GM19467 (cell line): Measurements from ENCODE around the gene MMD2.

ENCODE experiments used
- ATAC-seq: cut with Tn5 transposase; IDR thresholded peaks from one replicate; pipeline ENCODE4 v1.9.1; 2021; ENCODE audit warnings: mild to moderate bottlenecking, moderate library complexity; ENCODE audit not compliant: unreplicated experiment

Gene MMD2

DNA sequence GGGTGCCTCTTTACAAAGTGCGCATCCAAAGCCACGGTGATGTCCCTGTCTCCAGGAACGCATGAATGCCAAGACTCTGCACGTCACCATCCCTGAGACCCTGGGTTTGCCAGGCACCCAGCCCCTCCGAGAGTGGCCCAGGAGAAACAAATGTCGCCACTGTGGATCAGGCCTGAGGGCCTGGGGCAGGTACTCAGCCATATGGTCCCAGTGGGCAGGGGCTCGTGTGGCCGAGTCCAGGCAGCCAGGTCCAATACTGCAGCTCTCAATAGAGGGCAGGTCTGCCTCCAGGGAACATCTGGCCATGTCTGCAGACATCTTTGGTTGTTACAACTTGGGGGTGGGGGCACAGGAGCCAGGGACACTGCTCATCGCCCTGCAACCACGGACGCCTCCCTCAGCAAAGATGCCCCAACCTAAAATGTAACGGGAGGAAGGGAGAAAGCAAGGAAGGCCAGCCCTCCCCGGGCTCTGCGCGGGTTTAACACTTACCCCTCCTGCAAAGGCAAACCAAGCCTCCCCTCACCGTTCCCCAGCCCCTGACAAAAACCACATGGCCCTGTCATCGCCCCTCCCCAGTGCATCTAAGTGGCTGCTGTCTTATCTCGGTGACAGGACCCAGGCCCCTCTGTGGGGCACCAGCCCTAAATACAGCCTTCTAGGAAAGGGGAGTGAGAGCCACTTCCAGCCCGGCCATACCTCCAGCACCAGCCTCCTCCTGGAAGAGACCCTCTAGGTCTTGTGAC, 86.9 kb downstream of the MMD2 start:
- ATAC-seq = no peak

DNA sequence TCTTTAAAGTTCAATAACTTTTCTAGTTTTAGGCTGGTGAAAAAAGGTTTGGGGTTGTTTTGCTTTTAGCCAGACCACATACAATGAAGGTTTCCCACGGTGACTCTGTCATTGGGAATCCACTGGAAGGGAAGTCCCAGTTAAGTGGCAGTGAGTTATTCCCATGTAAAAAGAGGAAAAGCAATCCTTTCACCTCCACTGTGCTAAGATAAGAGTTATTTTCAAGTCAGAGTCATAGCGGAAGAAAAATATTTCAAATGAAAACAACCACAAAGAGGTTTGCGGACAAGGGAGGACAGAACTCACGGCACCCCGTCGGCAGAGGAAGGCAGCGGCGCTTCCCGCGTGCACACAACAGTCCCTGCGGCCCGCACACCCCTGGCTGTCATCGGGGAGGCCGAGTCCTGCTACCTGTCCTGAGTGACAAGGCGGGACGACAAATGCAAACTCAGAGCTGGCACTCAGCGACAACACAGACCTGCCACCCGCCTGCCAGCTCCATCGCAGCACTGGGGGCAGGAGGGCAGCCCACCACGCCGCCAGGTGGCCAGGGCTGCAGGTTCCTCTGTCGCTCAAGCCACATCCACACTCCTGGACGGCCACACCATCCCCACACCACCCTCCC, 87.8 kb downstream of the MMD2 start:
- no peak for ATAC-seq

DNA sequence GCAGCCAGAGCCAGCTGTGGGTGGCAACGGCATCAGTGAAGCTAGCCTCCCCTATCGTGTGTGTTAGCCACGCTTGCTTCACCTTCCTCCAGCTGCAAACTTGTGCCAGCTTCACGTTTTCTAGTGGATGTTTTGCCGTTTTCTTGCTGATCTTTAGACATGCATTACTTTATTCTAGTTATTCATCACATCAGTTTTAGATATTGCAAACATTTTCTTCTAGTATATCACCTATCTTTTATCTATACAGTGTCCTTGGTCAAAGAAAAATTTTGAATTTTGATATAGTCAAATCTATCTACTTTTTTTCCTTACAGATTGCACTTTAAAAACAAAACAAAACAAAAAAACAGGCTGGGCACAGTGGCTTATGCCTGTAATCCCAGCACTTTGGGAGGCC, 90.5 kb downstream of the MMD2 start:
- ATAC-seq = no peak

DNA sequence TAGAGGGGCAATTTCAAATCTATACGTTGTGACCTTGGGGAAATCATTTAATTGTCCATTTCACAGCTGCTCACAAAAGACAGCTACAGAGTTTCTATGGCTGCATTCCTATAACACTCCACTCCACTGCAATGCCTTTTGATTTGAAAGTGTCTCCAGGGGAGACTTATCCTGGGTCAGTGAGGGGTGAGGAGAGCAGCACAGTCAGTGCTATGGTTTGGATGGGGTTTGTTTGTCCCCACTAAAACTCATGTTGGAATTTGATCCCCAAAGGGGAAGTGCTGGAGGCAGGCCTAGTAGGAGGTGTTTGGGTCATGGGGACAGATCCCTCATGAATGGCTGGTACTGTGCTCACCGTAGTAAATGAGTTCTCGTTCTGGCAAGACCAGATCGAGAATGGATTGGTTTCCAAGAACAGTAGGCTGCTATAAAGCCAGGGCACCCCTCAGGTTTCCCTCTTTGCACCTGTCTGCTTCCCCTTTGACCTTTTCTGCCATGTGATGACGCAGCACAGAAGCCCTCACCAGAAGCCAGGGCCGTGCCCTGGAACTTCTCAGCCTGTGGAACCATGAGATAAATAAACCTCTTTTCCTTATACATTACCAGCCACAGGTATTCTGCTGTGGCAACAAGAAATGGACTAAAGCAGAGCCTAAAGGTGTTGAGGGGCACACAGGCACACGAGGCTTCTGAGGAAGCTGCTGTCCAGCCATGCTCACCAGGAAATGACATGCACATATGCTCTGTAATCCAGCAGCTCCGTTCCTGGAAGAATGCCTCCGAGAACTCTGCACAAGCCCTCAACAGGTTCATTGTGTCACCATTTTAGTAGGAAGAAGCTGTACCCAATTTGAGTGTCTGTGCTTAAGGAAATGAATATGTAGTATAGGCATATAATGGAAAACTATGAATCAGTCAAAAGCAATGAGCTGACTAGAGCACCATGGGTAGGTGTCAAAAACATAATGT, 92.2 kb downstream of the MMD2 start:
- no peak for ATAC-seq

DNA sequence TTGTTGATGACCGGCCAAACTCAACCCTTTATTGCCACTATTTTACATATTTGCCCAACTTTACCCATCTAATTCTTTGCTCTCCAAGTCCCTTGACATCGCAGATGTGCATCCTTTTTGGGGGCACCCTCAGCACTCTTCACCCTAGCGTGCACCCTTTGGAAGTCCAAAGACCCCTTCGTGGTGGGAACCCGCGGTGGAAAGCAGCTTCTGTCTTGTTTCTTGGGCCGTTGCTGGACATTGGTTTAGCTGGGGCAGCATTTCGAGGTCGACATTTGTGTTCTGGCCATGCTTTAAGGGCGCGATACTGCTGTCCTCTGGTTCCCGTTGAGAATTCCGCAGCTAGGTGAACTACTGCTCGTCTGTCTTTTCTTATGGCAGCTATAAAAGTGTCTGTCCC, 96.8 kb downstream of the MMD2 start:
- ATAC-seq = no peak

DNA sequence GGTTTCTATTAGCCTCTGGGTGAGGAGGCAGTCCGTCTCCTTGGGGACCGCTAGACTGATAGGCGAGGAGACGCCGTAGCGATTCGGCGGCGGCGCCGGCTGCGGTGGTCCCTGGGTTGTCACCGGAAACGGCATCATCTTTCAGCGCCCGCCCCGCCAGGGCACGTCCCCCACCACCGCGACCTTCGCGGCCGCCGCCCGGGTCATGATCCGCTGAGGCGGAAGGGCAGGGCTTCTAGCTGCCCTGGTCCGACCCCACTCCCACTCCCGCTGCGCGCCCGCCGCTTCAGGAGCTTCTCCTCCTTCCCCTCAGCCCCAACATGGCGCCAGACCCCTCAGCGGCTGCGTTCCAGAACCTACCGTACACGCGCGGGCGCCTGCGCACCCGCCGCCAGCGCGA, 97.3 kb downstream of the MMD2 start, which contains the start of gene PAPOLB:
PAPOLB (minus strand) TSS at position 358 of the 400 bp plus-strand sequence; CDS start at position 138, 220 bp downstream.
- ATAC-seq = no peak

DNA sequence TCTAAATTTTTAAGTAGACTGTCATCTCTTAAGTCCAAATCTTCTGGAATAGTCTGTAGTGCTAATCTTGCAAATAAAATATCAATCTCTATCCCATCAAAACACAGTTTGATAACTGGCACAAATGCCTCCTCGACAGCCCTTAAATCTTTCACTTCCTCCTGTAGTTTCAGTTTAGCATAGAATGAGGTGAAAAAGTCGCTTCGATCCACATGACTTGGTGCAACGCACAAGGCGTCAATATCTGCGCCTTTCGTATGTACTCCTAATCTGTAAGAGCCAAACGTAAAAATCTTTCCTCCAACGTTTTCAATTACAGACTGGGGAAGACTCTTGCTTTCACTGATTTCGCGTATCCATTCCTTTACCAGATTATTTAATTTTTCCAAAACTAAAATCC, 97.8 kb downstream of the MMD2 start:
- no peak for ATAC-seq

DNA sequence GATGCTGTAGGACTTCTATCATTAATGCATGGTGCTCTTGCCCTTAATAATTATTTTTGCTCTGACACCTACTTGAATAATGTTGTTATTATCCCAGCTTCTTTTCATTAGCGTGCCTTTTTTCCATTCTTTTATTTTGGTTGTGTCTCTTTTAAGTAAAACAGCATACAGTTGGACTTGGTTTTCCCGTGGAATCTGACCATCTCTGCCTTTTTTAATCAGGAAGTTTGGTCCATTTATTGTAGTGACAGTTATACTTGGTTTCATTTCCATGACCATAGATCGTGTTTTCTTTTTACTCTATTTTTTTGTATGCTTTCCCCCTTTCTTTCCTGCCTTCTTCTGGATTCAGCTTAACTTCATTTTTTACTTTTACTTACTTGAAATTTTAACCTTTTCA, 101.8 kb downstream of the MMD2 start:
- ATAC-seq = no peak

DNA sequence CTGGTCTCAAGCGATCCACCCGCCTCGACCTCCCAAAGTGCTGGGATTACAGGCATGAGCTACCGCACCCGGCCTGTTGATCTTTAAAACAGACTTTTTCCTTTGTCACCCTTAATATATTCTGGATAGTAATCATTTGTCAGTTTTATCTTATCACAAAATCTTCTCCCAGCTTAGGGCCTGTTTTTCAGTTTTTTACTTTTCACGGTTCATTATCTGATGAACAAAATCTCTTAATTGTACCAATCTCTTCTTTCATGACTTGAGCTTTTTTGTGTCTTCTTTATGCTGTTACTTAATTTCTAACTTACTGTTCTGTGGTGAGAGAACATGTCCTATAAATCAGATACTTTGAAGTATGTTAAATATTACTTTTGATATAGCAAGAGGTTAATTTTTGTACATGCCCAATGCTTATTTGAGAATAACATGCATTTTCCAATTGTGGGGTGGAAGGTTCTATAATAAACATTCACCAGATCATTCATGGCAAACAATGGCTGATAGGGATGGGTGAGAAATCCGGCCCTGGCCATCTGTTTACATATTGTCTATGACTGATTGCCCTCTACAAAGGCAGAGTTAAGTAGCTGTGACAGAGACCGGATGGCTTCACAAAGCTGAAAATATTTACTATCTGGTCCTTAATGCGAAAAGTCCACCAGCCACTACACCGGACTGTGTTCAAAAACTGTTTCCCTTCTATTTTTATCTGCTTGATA, 102.5 kb downstream of the MMD2 start:
- ATAC-seq = no peak
